Smooth muscle cell of bladder (primary cell): ENCODE measurements around the gene TRANK1. TPM values are rescaled to one million over a fixed set of nuclear protein-coding genes. Genes with fewer than 3 reads are reported as not detected.

Experiments
- total RNA-seq: library from RNA; depleted of rRNA; stranded (reverse); fragments of >200 nt; gene quantifications from 2 replicates; pipeline ENCODE4 v1.2.3, GENCODE V29; 2014

Gene TRANK1
- 14.4 and 15.5 TPM in 2 replicates for total RNA-seq

DNA sequence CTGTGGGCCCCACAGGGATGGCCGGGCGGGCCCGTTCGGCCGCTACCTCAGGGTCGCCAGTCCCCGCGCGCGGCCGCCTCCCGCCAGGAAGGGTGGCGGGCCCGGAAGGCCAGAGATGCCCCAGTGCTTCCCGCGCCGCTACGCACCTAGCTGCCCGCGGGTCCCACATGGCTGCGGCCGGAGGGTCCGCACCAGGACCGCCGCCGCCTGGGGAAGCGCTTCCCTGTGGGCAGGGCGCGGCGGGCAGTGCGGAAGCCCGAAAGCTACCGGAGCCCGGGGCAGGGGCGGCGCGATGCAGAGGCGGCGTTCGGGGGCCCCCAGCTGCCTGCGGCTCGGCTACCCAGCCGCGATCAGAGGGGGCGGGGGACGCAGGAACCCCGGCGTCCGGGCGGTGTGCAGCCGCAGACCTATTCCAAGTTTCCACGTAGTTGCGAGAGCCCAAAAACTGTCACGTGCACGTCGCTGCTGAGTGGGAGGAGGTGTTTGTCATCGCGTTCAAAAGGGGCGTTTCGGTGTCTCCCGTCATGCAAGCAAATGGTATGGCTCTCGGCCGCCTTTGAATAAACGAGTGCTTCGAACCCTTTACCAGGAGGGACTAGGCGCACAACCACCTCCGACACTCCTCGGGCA lies at the start of gene TRANK1:
Gene TRANK1, minus strand, starts transcription at position 414 of the 630 bp plus-strand sequence. Its CDS starts 245 bp downstream, at position 169.

DNA sequence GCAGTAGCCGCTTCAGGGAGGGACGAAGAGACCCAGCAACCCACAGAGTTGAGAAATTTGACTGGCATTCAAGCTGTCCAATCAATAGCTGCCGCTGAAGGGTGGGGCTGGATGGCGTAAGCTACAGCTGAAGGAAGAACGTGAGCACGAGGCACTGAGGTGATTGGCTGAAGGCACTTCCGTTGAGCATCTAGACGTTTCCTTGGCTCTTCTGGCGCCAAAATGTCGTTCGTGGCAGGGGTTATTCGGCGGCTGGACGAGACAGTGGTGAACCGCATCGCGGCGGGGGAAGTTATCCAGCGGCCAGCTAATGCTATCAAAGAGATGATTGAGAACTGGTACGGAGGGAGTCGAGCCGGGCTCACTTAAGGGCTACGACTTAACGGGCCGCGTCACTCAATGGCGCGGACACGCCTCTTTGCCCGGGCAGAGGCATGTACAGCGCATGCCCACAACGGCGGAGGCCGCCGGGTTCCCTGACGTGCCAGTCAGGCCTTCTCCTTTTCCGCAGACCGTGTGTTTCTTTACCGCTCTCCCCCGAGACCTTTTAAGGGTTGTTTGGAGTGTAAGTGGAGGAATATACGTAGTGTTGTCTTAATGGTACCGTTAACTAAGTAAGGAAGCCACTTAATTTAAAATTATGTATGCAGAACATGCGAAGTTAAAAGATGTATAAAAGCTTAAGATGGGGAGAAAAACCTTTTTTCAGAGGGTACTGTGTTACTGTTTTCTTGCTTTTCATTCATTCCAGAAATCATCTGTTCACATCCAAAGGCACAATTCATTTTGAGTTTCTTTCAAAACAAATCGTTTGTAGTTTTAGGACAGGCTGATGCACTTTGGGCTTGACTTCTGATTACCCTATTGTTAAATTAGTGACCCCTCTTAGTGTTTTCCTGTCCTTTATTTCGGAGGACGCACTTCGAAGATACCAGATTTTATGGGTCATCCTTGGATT lies 48.8 kb upstream of the TRANK1 start, which contains the start of gene MLH1:
Gene MLH1, plus strand, starts transcription at position 193 of the 958 bp plus-strand sequence. Its CDS starts 30 bp downstream, at position 223.

DNA sequence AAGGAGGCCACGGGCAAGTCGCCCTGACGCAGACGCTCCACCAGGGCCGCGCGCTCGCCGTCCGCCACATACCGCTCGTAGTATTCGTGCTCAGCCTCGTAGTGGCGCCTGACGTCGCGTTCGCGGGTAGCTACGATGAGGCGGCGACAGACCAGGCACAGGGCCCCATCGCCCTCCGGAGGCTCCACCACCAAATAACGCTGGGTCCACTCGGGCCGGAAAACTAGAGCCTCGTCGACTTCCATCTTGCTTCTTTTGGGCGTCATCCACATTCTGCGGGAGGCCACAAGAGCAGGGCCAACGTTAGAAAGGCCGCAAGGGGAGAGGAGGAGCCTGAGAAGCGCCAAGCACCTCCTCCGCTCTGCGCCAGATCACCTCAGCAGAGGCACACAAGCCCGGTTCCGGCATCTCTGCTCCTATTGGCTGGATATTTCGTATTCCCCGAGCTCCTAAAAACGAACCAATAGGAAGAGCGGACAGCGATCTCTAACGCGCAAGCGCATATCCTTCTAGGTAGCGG lies 48.0 kb upstream of the TRANK1 start, which contains the start of gene EPM2AIP1:
Gene EPM2AIP1, minus strand, starts transcription at position 326 of the 520 bp plus-strand sequence. Its CDS starts 54 bp downstream, at position 272.

Other genes starting within 250 kb of the TRANK1 start
- under 0.01 TPM in 1 of 2 replicates, not detected in the other for gene DCLK3, start 180.5 kb downstream of the TRANK1 start, total RNA-seq
- 12.9 and 14.7 TPM in 2 replicates for gene EPM2AIP1, start 48.1 kb upstream of the TRANK1 start, total RNA-seq
- gene MLH1, start 48.5 kb upstream of the TRANK1 start, total RNA-seq, result 43.3 and 43.8 TPM in 2 replicates
- gene LRRFIP2, start 229.5 kb upstream of the TRANK1 start, total RNA-seq, result 35.1 and 41.6 TPM in 2 replicates